ENCODE data around the gene ATP1A4. TPM values are rescaled to one million over a fixed set of nuclear protein-coding genes. Genes with fewer than 3 reads are reported as not detected.

The ATP1A4 gene
- total RNA-seq: not detected in 2 replicates

DNA sequence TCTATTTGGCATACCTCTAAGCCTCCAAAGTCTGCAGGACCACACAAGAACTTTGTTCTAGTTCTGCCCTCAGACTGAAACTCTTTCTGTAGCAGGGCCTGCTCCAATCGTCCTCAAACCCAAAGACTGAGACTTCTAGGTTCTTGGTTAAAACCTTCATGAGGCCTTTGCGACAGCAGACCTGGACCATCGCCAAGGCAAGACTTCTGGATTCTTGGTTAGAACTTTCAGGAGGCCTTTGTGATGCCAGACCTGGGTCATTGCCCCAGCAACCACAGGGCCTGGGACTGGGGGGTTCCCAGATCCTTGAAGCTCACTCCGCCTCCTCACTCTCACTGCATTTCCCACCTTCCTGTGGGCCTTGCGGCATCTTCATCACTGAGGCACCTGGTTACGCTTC, at the start of gene ATP1A4:
ATP1A4 (plus strand) TSS at position 301 of the 400 bp plus-strand sequence. CDS start 438 bp downstream, outside the sequence.

GRCh38 chr1:160115545-160116282, 35.7 kb upstream of the ATP1A4 start, which contains the start of gene ATP1A2:
ATP1A2 (plus strand) TSS chr1:160115759; CDS start chr1:160115862, 103 bp downstream.

DNA sequence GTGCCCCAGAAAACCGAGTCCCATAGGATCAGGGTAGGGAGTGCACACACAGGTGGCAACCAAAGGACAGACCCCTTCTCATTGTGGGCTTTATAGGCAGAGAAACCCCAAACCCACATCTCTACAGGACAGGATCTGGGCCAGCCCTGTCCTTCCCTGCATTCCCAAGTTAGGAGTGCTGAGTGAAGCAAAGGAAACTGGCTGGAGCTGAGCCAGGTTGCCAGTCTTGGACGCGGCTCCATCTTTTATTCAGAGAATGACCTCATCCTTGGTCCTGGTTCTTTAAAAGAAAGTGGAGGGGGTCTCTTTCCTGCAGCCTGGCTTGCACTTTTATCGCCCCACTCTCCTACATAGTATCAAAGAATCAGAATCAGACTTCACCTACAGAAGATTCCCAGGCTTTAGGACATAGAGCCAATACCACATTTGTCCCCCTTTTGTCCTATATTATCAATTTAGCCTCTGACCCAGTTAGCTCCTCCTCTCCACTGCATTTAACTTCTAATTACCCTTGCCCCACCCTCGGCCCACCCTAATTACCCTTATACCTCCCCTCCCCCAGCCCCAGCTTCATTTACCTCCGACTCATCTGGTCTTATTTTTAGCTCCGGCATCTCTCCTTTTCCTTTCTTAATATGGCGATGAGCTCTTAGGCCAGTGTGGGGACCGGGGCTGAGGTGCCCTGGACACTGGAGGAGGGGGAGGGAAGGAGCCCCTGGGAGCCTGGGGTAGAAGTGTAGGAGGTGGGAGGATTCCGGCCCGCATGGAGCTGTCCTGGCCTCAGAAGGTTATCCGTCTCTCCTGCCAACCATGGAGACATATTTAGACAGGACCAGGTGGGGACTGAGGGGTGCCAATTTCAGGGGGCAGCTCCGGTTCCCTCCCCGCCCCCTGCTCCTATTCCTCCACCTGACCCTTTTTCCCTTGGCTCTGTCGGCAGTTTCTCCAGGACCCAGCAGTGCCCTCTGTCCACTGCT, 38.5 kb downstream of the ATP1A4 start, which contains the start of gene CASQ1:
CASQ1 (plus strand) TSS at position 927 of the 977 bp plus-strand sequence. CDS start 177 bp downstream, outside the sequence.

GRCh38 chr1:160205242-160206035, 54.0 kb downstream of the ATP1A4 start, which contains the start of gene PEA15:
PEA15 (plus strand) TSS chr1:160205384; CDS start chr1:160211545, 6,161 bp downstream.

Other genes starting within 250 kb of the ATP1A4 start
- gene TAGLN2, start 226.1 kb upstream of the ATP1A4 start, total RNA-seq: 318 and 504 TPM in 2 replicates
- not detected in 2 replicates for gene IGSF9, start 206.0 kb upstream of the ATP1A4 start, total RNA-seq
- gene SLAMF9, start 197.4 kb upstream of the ATP1A4 start, total RNA-seq: 0.33 TPM in 1 of 2 replicates, not detected in the other
- 4.3 and 4.9 TPM in 2 replicates for gene PIGM, start 119.6 kb upstream of the ATP1A4 start, total RNA-seq
- under 0.01 TPM in 1 of 2 replicates, not detected in the other for gene KCNJ10, start 81.4 kb upstream of the ATP1A4 start, total RNA-seq
- under 0.01 TPM in 1 of 2 replicates, not detected in the other for gene KCNJ9, start 70.1 kb upstream of the ATP1A4 start, total RNA-seq
- gene IGSF8, start 53.0 kb upstream of the ATP1A4 start, total RNA-seq: 16.0 and 38.5 TPM in 2 replicates
- 0.58 and 5.8 TPM in 2 replicates for gene ATP1A2, start 35.8 kb upstream of the ATP1A4 start, total RNA-seq
- gene CASQ1, start 39.0 kb downstream of the ATP1A4 start, total RNA-seq: 0.83 TPM in 1 of 2 replicates, not detected in the other
- gene PEA15, start 53.8 kb downstream of the ATP1A4 start, total RNA-seq: 80.4 and 137 TPM in 2 replicates
- 111 TPM in 2 replicates for gene DCAF8, start 110.9 kb downstream of the ATP1A4 start, total RNA-seq
- 62.0 and 86.7 TPM in 2 replicates for gene PEX19, start 133.5 kb downstream of the ATP1A4 start, total RNA-seq
- 337 and 425 TPM in 2 replicates for gene COPA, start 191.6 kb downstream of the ATP1A4 start, total RNA-seq
- gene NCSTN, start 191.8 kb downstream of the ATP1A4 start, total RNA-seq: 113 and 187 TPM in 2 replicates
- not detected in 2 replicates for gene NHLH1, start 215.5 kb downstream of the ATP1A4 start, total RNA-seq
- gene VANGL2, start 249.0 kb downstream of the ATP1A4 start, total RNA-seq: under 0.01 TPM in 1 of 2 replicates, not detected in the other

Measured in smooth muscle cell of trachea (primary cell).